DMS 273 (cell line): ENCODE measurements around the gene KRTAP4-2.
"Not testable (repeated sequence)": the region's sequence is repeated elsewhere in the genome, so short reads cannot be mapped to it uniquely, and the experiment has no call there.

Experiments
- DNase-seq: peaks from one replicate; lab custom pipeline; 2025; ENCODE audit not compliant: unreplicated experiment; lab: John Stamatoyannopoulos, UW

The KRTAP4-2 gene

DNA sequence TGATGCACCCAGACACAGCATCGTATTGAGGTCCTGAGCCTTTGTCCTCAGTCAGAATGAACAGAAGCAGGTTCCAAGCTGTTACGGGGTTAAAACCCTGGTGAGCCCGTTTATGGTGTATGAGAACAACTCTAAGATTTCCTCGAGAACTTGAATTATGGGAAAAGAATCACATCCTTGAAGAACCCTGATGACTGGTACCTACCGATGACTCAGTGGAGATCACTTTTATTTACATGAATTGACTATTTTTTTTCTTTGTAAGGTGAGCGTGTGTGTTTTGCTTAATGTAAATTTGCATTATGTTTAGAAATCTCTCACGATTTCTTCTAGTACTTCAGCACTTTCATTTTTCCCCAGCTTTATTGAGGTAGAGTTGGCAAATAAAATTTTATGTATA, 14.2 kb downstream of the KRTAP4-2 start:
- DNase-seq, result no peak

DNA sequence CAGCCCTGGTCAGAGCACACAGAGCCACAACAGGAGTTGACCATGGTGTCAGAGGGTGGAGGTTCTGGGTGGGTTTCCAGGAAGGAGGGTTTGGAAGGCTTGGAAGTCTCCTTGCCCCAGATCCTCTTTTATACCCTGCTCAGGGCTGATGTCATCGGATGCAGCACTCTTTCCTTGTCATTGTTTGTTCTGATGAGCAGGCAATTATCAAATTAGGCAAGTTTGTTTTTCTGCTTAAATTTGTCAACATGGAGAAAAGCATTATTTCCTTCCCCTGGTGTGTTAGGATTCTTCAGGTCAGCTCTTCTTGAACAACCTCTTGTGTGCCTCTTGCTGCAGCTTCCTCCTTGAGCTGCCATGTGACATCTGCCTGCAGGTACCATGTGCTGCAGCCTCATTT, 17.4 kb downstream of the KRTAP4-2 start, which contains the start of gene KRTAP4-4:
Gene KRTAP4-4, minus strand, starts transcription at position 101 of the 400 bp plus-strand sequence. Its CDS starts 57 bp downstream, at position 44.
- no peak for DNase-seq

GRCh38 chr17:41160190-41160589, 17.8 kb downstream of the KRTAP4-2 start:
- not testable (repeated sequence) for DNase-seq

DNA sequence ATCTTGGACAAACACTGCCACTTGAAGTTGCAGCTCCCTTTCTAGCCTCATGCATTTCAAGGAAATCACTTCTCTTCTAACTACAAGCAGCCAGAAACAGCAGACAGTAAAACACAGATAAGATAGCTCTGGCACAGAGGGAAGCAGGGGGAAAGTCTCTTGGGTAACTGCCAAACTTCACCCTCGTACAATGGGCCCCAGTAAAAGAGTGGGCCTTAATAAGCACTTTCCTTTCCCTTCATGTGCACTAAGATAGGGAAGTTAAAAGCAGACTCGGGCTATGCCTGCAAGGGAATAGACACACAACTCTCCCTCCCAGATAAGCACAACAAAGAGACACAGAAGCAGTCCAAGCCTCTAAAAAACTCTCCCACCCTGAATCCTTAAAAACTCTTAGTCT, 24.2 kb downstream of the KRTAP4-2 start:
- no peak for DNase-seq

DNA sequence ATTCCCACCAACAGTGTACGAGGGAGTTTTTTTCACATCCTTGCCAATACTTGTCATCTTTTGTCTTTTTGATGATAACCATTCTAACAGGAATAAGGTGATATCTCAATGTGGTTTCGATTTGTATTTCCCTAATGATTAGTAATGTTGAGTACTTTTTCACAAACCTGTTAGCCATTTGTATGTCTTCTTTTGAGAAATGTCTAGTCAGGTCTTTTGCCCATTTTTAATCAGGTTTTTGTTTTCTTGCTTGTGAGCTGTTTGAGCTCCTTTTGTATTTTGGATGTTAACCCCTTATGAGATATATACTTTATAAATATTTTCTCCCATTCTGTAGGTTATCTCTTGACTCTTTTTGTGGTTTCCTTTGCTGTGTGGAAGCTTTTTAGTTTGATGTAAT, 26.5 kb downstream of the KRTAP4-2 start:
- no peak for DNase-seq

- DNase-seq, result no peak
Measured at GRCh38 chr17:41150026-41150425, 28.0 kb downstream of the KRTAP4-2 start.

DNA sequence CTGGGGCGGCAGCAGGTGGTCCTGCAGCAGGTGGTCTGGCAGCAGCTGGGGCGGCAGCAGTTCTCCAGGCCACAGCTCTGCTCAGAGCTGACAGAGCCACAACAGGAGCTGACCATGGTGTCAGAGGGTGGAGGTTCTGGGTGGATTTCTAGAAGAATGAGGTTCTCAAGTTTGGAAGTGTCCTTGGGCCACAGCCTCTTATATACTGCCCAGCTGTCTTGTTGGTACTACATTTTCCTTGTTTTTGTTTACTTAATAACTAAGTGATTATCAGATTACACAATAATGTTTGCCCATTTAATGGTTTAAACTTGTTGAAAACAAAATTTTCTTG, 28.4 kb downstream of the KRTAP4-2 start, which contains the start of gene KRTAP4-5:
Gene KRTAP4-5, minus strand, starts transcription at position 174 of the 334 bp plus-strand sequence. Its CDS starts 58 bp downstream, at position 116.
- no peak for DNase-seq

DNA sequence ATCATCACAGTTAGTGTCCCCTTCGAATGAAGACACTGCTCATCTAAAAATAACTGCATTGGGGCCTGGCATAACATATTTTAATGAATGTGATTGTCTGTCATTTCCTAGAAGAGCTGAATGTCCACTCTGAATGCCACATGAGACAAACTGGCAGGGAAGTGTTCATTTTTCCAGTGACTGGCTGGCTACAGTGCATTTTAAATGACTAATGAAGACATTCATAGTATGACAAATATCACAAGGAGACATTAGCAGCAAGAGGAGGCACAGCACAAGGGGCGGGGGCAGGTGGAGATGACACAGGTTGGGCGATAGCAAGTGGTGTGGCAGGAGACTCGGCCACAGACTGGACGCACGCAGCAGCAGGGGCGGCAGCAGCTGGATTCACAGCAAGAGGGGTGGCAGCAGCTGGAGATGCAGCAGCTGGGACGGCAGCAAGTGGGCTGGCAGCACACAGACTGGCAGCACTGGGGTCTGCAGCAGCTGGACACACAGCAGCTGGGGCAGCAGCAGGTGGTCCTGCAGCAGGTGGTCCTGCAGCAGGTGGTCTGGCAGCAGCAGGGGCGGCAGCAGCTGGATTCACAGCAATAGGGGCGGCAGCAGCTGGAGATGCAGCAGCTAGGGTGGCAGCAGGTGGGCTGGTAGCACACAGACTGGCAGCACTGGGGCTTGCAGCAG, 28.9 kb downstream of the KRTAP4-2 start:
- DNase-seq, result not testable (repeated sequence)

- DNase-seq, result no peak
Measured at GRCh38 chr17:41147531-41148204, 30.4 kb downstream of the KRTAP4-2 start.

- DNase-seq, result no peak
Measured at GRCh38 chr17:41145261-41145660, 32.8 kb downstream of the KRTAP4-2 start.

DNA sequence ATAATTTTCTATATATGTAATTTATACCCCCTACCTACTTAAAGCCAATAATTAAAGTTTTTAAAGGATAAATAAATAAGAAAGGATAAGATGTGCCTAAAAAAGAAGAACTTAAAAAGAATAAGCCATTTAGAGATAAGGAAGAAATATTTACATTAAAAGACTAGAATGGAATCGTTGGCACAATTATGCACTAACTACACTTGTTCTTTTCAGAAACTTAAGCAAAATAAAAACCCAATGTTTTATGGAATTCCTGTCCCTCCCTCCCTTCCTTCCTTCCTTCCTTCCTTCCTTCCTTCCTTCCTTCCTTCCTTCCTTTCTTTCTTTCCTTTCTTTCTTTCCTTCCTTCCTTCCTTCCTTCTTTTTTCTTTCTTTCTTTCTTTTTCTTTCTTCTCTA, 33.2 kb downstream of the KRTAP4-2 start:
- no peak for DNase-seq

DNA sequence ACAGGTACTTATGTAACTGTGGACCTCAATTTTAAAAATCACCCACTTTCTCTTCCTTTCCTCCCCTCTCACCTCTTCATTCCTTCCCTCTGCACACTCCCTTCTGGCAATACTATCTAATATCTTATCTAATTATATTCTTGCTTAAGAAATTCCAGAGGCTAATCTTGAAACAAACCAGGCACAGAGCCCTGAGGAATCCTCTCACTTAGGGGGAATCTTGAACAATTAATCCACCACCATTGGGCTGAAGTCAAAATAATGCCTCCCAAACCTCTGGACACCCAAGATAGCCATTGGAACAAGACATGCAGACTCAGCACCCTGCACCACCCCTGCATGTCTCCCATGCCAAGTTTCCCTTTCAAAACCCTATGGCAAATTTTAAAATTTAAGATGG, 36.7 kb downstream of the KRTAP4-2 start:
- DNase-seq, result no peak

DNA sequence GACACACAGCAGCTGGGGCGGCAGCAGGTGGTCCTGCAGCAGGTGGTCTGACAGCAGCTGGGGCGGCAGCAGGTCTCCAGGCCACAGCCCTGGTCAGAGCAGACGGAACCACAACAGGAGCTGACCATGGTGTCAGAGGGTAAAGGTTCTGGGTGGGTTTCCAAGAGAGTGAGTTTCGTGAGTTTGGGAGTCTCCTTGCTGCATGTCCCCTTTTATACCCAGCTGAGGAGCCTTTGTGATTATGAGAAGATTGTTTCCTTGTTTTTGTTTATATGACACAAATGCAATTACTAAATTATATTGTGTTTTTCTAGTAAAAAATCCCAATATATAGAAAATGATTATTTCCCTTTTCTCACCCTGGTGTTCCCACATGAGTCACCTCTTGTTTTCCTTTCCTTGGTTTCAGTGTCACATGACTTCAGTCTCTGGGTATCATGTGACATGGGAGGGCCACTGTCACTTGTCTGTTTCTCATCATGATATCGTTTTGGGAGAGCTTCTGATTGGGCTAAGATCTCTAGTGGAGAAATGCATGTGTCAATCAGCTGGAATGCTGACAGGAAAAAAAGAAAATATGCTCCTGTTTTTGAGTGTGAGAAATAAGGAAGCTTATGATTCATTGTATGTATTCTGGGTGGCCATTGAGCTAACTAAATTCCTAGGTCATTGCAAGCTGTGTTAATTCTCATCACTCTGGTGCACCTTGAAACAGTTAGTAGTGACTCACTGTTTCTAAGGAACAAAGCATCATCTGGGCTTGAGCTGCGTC, 37.5 kb downstream of the KRTAP4-2 start, which contains the start of gene KRTAP4-6:
Gene KRTAP4-6, minus strand, starts transcription at position 185 of the 772 bp plus-strand sequence. Its CDS starts 57 bp downstream, at position 128.
- DNase-seq, result no peak

DNA sequence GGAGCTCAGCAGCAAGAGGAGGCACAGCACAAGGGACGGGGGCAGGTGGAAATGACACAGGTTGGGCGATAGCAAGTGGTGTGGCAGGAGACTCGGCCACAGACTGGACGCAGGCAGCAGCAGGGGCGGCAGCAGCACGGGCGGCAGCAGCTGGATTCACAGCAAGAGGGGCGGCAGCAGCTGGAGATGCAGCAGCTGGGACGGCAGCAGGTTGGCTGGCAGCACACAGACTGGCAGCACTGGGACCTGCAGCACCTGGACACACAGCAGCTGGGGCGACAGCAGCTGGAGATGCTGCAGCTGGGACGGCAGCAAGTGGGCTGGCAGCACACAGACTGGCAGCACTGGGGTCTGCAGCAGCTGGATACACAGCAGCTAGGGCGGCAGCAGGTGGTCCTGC, 38.2 kb downstream of the KRTAP4-2 start:
- not testable (repeated sequence) for DNase-seq

DNA sequence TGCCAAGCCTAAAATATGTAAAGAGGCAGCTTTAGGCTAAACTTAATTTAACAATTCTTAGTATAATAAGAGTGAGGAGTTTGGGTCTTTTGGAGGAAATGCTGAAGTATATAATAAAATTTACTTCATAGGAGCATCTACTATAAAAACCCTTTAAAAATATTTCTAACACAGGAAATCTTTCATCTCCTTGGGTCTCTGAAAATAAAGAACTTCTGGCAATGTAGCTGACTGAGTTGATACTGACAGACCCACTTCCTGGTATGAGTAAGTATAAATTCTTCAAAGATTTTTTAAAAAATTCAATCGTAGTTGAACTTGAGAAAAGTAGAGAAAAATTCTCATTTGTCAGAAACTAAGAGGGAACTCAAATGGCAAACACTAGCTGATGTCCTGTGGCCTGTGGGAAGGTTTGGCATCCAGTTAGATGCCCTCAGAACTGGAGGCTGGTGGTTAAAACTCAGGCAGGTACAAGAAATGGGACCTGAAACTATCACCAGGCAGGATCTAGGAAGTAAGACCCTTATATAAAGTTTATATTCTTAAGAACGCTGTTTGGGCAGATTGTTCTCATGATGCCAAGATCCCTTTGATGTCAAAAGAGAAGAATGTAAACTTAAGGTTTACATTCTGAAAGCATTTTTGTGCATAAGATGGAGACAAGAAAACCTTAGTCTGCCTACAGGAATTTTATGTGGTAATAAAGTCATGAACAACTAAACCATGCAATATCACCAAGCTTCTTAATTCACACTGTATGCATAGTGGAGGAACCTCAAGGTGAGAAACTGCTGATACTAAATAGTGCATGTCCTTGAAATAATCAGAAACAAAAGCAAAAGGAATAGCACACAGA, 43.9 kb downstream of the KRTAP4-2 start:
- no peak for DNase-seq

DNA sequence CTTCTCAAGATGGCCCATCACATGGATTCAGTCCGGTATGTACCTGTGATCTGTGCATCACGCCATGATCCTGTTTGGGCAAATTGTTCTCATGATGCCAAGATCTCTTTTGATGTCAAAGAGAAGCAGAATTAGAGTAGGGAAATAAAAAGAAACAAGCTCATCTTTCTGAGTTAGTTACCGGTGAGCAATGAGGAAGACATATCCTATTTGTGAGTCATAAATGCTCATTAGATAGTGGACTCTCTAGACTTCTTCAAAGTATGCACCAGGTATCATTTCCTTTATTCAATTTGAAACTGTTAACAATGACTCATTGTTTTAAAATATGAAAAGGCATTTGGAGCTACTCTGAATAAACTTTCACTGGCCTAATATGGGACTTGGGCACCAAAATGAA, 46.0 kb downstream of the KRTAP4-2 start:
- no peak for DNase-seq
